ENCODE measurements around the gene SLC8A1.

Gene SLC8A1

DNA sequence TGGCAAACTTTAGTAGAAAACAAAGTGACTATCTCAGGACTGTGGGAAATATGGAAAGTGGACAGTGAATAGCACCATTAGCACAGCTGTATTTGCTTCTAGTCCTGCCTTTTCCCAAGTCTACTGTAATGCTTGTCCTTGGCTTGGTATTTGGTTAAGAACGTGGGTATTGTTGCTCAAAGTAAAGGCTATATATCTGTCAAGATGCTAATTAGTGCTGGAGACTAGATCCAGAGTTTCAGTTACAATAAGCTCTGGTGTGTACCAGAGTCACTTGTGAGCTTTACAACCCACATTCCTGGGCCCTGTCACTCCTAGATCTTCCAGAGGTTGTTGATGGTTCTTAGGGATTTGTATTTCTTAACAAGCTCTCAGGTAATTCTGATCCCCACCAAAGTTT lies 313.6 kb downstream of the SLC8A1 start:
- no peak for DNase-seq (ENCODE audit: low spot score)
- TF ChIP-seq, protein P1, sequence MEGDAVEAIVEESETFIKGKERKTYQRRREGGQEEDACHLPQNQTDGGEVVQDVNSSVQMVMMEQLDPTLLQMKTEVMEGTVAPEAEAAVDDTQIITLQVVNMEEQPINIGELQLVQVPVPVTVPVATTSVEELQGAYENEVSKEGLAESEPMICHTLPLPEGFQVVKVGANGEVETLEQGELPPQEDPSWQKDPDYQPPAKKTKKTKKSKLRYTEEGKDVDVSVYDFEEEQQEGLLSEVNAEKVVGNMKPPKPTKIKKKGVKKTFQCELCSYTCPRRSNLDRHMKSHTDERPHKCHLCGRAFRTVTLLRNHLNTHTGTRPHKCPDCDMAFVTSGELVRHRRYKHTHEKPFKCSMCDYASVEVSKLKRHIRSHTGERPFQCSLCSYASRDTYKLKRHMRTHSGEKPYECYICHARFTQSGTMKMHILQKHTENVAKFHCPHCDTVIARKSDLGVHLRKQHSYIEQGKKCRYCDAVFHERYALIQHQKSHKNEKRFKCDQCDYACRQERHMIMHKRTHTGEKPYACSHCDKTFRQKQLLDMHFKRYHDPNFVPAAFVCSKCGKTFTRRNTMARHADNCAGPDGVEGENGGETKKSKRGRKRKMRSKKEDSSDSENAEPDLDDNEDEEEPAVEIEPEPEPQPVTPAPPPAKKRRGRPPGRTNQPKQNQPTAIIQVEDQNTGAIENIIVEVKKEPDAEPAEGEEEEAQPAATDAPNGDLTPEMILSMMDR (IDR thresholded peaks at IDR 0.05): no peak
- Histone ChIP-seq H3K4me3 (no peak overlapping the region), H3K27ac (no peak overlapping the region)

DNA sequence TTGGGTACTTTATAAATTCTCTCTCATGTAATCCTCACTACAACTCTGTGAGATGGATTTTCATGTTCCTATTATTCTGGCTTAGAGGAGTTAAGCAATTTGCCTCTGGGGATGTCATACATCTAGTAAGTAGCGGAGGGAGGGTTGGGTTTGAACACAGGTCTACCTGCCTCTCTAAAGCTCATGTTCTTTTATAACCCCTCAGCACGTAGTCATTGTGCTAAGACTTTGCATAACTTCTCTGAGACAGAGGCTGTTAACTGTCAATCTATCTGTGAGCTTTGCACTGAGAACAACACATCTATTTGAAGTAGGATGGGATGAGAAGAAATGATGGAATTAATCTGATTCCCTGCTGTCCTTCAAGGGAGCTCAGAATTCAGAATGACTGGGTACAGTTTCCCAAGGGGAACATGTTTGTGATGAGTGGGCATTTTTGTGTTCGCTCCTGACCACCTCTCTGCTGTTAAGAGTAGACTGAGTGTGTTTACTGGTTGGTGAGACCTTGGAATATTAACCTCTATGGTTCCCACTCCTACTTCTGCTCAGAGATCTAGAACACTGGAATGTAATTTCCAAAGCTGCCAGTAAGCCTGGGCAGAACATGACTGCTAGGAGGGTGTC lies 320.7 kb downstream of the SLC8A1 start:
- Histone ChIP-seq H3K4me3 (no peak overlapping the region), H3K27ac (peak overlapping the region in 1 of 2 donors; percentile 26)
- TF ChIP-seq, protein P1 (IDR thresholded peaks at IDR 0.05): no peak
- no peak for DNase-seq (ENCODE audit: low spot score)

DNA sequence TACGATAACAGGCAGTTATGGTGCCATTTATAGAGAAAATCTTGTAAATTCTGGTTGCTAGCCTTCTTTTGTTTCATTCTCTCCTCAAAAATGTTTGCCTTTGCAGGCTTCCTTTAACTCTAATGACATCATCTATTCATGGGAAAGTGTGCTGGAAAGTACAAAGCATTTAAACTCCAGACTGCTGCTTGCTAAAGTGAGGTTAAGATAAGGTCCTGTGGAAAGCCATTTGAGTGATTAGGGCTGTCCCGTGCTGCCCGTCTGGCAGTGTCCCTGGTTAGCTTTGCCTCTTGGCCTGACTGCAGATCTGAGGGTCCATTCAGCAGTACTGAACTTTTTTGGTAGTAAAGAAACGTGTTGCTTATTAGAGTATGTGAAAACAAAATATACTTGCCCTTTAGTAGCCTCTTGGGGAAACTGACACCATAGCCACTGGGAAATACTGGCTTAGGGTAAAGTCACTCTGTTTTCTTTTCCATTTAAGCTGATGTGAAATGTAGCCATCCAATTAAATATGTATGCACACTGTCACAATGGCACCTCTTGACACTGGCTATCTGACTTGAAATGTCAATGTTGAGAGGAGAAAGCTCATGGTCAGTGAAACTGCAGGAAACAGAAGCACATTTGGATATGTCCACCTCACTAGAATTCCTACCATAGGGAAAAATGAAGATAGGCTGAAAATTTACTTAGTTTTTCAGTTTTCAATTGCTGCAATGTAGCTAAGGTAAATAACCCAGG lies 321.5 kb downstream of the SLC8A1 start:
- peak overlapping the region; percentile 26 to 35 for H3K27ac ChIP-seq

DNA sequence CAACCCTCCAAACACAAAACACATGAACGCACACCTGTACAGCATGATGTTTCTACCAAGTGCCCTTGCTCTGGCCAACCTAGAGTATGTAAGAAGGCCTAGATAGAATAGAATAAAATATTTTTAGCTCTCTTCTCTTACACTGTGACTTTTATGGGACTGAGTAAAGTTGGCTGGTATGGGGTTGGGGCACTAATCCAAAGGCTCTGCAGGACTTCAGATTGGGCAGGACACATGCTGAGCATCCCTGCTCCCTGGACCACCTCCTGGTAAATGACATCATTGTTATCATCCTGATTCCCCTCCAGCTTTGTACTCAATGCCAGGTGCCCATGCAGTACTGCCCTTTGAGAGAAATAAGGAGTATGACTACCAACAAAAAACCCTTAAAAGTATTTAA lies 322.2 kb downstream of the SLC8A1 start:
- DNase-seq (ENCODE audit: low spot score): no peak
- H3K4me3 ChIP-seq: no peak overlapping the region
- TF ChIP-seq, protein P1 (IDR thresholded peaks at IDR 0.05): no peak
- peak overlapping the region; percentile 26 to 35 for H3K27ac ChIP-seq

More for the DNA sequence above, 321.5 kb downstream of the SLC8A1 start:
- TF ChIP-seq, protein P1 (IDR thresholded peaks at IDR 0.05): no peak
- no peak overlapping the region for H3K4me3 ChIP-seq
- no peak for DNase-seq (ENCODE audit: low spot score)

DNA sequence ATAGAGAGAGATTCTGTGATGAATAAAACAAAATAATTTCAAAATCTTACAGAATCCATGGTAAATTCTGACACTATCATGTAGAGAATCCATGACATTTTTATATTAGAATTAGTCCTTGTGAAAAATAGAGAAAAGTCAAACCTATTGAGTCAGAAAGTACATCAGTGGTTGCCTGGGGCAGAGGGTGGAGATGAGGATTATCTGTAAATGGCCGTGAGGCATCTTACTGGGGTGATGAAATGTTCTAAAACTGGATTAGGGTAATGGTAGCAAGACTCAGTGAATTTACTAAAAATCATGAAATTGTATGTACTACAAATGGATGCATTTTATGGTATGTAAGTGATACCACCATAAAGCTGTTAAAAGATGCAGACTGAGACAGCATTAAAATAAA lies 323.1 kb downstream of the SLC8A1 start:
- Histone ChIP-seq H3K27ac (no peak overlapping the region), H3K4me3 (no peak overlapping the region)
- TF ChIP-seq, protein P1 (IDR thresholded peaks at IDR 0.05): no peak
- no peak for DNase-seq (ENCODE audit: low spot score)

DNA sequence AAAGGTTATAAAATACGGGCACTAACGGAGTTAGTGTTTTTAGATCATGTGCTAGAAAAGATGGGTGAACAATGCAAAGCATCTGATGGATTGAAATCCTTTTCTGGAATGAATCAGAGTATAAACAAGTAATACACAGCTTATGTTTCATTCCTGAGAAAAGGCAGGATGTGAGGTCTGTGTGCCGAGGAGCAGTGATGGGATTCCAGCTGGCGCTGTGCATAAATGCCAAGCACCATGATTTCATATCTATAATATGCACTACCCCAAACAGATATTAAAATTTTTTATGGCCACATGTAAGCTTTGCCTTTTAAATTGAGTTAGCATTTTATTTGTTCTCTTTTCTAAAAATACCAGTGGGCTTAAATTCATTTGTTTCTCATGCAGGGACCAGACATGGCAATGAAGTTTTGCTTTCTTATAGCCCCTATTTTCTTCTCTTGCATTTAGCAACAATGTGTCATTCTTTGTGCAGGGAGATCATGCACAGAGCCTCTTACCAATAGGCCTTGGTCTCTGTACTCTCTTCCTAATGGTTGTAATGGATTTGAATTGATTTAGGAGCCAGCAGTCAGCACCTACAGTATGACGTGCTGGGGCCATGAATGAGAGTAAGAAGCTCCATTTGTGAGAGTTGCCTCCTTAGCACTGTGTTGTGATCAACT lies 323.9 kb downstream of the SLC8A1 start:
- Histone ChIP-seq H3K4me3 (no peak overlapping the region), H3K27ac (no peak overlapping the region)
- TF ChIP-seq, protein P1 (IDR thresholded peaks at IDR 0.05): no peak
- no peak for DNase-seq (ENCODE audit: low spot score)

Data from coronary artery (tissue), 2 donors.